Endothelial cell of umbilical vein (primary cell): ENCODE results near the gene MAML1. TPM values are rescaled to one million over a fixed set of nuclear protein-coding genes. Genes with fewer than 3 reads are reported as not detected.

Experiments
- BruUV-seq: library from RNA; stranded (reverse); fragments of 400-500 nt; replicated peaks from 2 replicates; lab custom pipeline; 2021; lab: Mats Ljungman, UMichigan
- CTCF ChIA-PET: fragments of 300-600, 350-600 bp; sonication (Branson Sonifier 250); formaldehyde crosslinking; loops from one replicate; lab custom pipeline; 2021; ENCODE audit warnings: antibody characterized with exemption, inconsistent platforms; lab: Charles Lee
- POLR2A ChIA-PET: fragments of 300-600, 350-600 bp; sonication (Branson Sonifier 250); formaldehyde crosslinking; loops from one replicate; lab custom pipeline; 2021; ENCODE audit warnings: antibody characterized with exemption, inconsistent platforms; lab: Charles Lee
- DNase-seq: peaks from one replicate; pipeline ENCODE4 v3.0.0-alpha.2; 2011; ENCODE audit warnings: low read depth, low spot score
- FAIRE-seq: peaks from 2 replicates; lab custom pipeline; 2011; peaks lifted over from hg19 to GRCh38; lab: Jason Lieb, UNC
- H2AFZ ChIP-seq: 2 replicates; pipeline ENCODE4 v1.6.0; 2012; ENCODE audit warnings: low read depth, low read length, control low read depth, inconsistent platforms
- H3K27ac ChIP-seq: 2 replicates; pipeline ENCODE4 v1.5.1; 2011; ENCODE audit warnings: low read depth, mild to moderate bottlenecking, control low read depth, low read length, moderate library complexity; ENCODE audit not compliant: insufficient read depth
- H3K27me3 ChIP-seq, 2 experiments: 2 replicates each; pipeline versions ENCODE4 v1.6.0 to v1.6.1; 2011; ENCODE audit warnings: low read length in 2 of 2, mixed read lengths in 1 of 2; ENCODE audit not compliant: control insufficient read depth in 2 of 2, insufficient read depth in 2 of 2
- H3K36me3 ChIP-seq, 2 experiments: 2 replicates in 1 of 2; 3 replicates in 1 of 2; pipeline ENCODE4 v1.5.1; 2011; ENCODE audit warnings: low read length in 2 of 2, mild to moderate bottlenecking in 1 of 2, moderate library complexity in 1 of 2; ENCODE audit not compliant: control insufficient read depth in 2 of 2, insufficient read depth in 2 of 2; ENCODE audit errors: extremely low read depth in 1 of 2
- H3K4me1 ChIP-seq: 3 replicates; pipeline ENCODE4 v1.5.1; 2011; ENCODE audit warnings: mild to moderate bottlenecking, low read length; ENCODE audit not compliant: control insufficient read depth, insufficient read depth; ENCODE audit errors: extremely low read depth
- H3K4me2 ChIP-seq: 2 replicates; pipeline ENCODE4 v1.6.1; 2011; ENCODE audit warnings: low read length, control low read depth, mixed read lengths; ENCODE audit not compliant: insufficient read depth
- H3K4me3 ChIP-seq, 3 experiments: fragments of 200-600 bp in 1 of 3; sonication (generic), shearing (Covaris generic) in 1 of 3; replicated peaks in 1 of 3; 2 replicates each; pipeline ENCODE4 v1.5.1; 2011 to 2016; ENCODE audit warnings: control low read depth in 3 of 3, low read length in 3 of 3, mild to moderate bottlenecking in 2 of 3, inconsistent platforms in 1 of 3, low read depth in 1 of 3, moderate library complexity in 1 of 3; ENCODE audit not compliant: insufficient read depth in 1 of 3
- H3K79me2 ChIP-seq: 2 replicates; pipeline ENCODE4 v1.6.0; 2012; ENCODE audit warnings: low read length, inconsistent platforms; ENCODE audit not compliant: control insufficient read depth, insufficient read depth
- H3K9ac ChIP-seq: replicated peaks from 2 replicates; pipeline ENCODE3; 2011; ENCODE audit warnings: low read length, control low read depth; ENCODE audit not compliant: insufficient read depth; ENCODE audit errors: extremely low read depth
- H3K9me1 ChIP-seq: replicated peaks from 3 replicates; pipeline ENCODE4 v1.6.0; 2011; ENCODE audit warnings: mild to moderate bottlenecking, low read length; ENCODE audit not compliant: control insufficient read depth, insufficient read depth; ENCODE audit errors: extremely low read depth
- H3K9me3 ChIP-seq: replicated peaks from 2 replicates; pipeline ENCODE4 v1.5.1; 2012; ENCODE audit warnings: low read length, inconsistent platforms; ENCODE audit not compliant: control insufficient read depth, insufficient read depth
- H4K20me1 ChIP-seq: replicated peaks from 2 replicates; pipeline ENCODE3; 2011; ENCODE audit warnings: mild to moderate bottlenecking, low read length; ENCODE audit not compliant: control insufficient read depth, insufficient read depth; ENCODE audit errors: extremely low read depth
- FOS ChIP-seq: IDR thresholded peaks from 2 replicates; pipeline ENCODE4 v1.6.1; 2011; ENCODE audit warnings: mild to moderate bottlenecking, low read length, moderate library complexity, borderline replicate concordance; ENCODE audit not compliant: insufficient read depth
- GATA2 ChIP-seq: IDR thresholded peaks from 2 replicates; pipeline ENCODE4 v1.7.0; 2011; ENCODE audit warnings: low read depth, mild to moderate bottlenecking, moderate library complexity, mixed read lengths, low read length; ENCODE audit not compliant: insufficient read length, insufficient read depth
- JUN ChIP-seq: IDR thresholded peaks from 2 replicates; pipeline ENCODE4 v1.6.1; 2011; ENCODE audit warnings: borderline replicate concordance, low read depth; ENCODE audit not compliant: insufficient read length, insufficient read depth
- MAX ChIP-seq: IDR thresholded peaks from 2 replicates; pipeline ENCODE4 v1.6.1; 2011; ENCODE audit not compliant: insufficient read depth, insufficient read length
- MYC ChIP-seq: IDR thresholded peaks from one replicate; pipeline ENCODE4 v1.6.1; 2011; ENCODE audit warnings: mild to moderate bottlenecking, low read depth, low read length
- POLR2A ChIP-seq: IDR thresholded peaks from 2 replicates; pipeline ENCODE4 v1.6.1; 2012; ENCODE audit warnings: low read depth, mild to moderate bottlenecking, control low read depth, low read length
- POLR2AphosphoS5 ChIP-seq: IDR thresholded peaks from 2 replicates; pipeline ENCODE4 v1.6.1; 2012; ENCODE audit warnings: low read depth, mild to moderate bottlenecking, control low read depth, low read length, moderate library complexity; ENCODE audit not compliant: insufficient read depth
- dilution Hi-C: fragments of 300-500 bp; cut with MboI; formaldehyde crosslinking; loops from one replicate; pipeline ENCODE4 v1.15.0; 2019; ENCODE audit warnings: low sequenced_read_pairs; ENCODE audit not compliant: extremely low pct_ligation_motif_present
- intact Hi-C: fragments of 100-400 bp; cut with micrococcal nuclease; formaldehyde crosslinking; loops from one replicate; pipeline ENCODE4 v1.10.0; 2022
- polyA plus RNA-seq, 4 experiments: library from polyadenylated mRNA; depleted of rRNA in 3 of 4; stranded (reverse) in 3 of 4; unstranded in 1 of 4; fragments of >200 nt; gene quantifications; 2 replicates each; pipeline versions ENCODE4 v1.2.1 to v1.2.3, GENCODE V29; 2011 to 2012; ENCODE audit warnings: missing spikeins in 1 of 4
- total RNA-seq: library from RNA; stranded (reverse); gene quantifications from 2 replicates; pipeline ENCODE4 v1.2.3, GENCODE V29; 2021
- TF ChIP-seq, protein P1 (sequence below), 2 donors: IDR thresholded peaks; 1 replicate in 1 of 2; 2 replicates in 1 of 2; pipeline ENCODE4 v1.5.1; 2011; ENCODE audit warnings: low read length in 2 of 2, mild to moderate bottlenecking in 2 of 2, moderate library complexity in 2 of 2, control low read depth in 1 of 2, inconsistent platforms in 1 of 2, low read depth in 1 of 2; ENCODE audit not compliant: insufficient read depth in 1 of 2; ENCODE audit errors: extremely low read depth in 1 of 2

The MAML1 gene
- total and polyA plus RNA-seq, 2 donors (not counting 3 experiments of a cell fraction or from before 2014, with no cell fraction given), result 12.4 to 29.0 TPM

DNA sequence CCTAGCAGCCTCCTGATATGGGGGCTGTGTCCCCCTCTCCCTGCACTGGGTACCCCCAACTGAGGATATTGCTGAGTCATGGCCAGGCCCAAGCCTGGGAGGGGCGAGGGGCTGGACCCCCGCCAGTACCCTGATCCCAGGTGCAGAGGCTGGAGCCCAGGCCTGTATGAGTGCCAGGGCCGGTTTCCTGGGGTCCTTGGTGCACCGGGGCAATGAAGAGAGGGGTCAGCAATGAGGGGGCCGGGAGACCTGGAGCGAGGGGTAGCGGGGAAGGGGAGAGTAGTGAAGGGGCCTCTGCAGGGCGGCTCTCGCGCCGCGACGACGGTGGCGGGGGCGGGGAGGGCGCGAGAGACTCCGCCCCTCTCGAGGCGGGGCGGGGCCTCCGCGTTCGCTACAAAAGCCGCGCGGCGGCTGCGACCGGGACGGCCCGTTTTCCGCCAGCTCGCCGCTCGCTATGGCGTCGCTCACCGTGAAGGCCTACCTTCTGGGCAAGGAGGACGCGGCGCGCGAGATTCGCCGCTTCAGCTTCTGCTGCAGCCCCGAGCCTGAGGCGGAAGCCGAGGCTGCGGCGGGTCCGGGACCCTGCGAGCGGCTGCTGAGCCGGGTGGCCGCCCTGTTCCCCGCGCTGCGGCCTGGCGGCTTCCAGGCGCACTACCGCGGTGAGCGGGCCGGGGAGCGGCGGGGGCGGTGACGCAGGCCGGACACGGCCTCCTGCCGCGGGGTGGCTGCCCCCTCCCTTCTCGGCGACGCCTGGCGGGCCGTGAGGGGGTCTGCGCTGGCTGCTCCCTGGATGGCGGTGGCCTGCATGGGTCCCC lies 88.1 kb downstream of the MAML1 start, which contains the start of gene SQSTM1:
TSS of gene SQSTM1 (plus strand) at position 423 of the 815 bp plus-strand sequence. CDS start at position 455, 32 bp downstream.
- Histone ChIP-seq H3K27me3 (no peaks in the 10 kb centered on the region), H2AFZ (no peak within 1 kb of the TSS), H3K79me2 (peaks cover 51% of the 10 kb centered on the region), H3K36me3 (peaks cover 22 to 30% of the 10 kb centered on the region in 2 experiments), H3K9me3 (no peaks in the 10 kb centered on the region), H3K9me1 (no peaks in the 10 kb centered on the region), H3K9ac (peak within 1 kb of the TSS; percentile 87), H4K20me1 (peaks cover 10% of the 10 kb centered on the region), H3K4me3 (peak within 1 kb of the TSS; percentile 49 to 90 (median 82)), H3K4me1 (peaks cover 37% of the 10 kb centered on the region), H3K4me2 (peak within 1 kb of the TSS; percentile 88), H3K27ac (peak within 1 kb of the TSS; percentile 96)
- TF ChIP-seq POLR2AphosphoS5 (peak; percentile 99), FOS (no peak), JUN (no peak), MYC (no peak), GATA2 (no peak), MAX (no peak), POLR2A (peak; percentile 99)
- TF ChIP-seq, protein P1, sequence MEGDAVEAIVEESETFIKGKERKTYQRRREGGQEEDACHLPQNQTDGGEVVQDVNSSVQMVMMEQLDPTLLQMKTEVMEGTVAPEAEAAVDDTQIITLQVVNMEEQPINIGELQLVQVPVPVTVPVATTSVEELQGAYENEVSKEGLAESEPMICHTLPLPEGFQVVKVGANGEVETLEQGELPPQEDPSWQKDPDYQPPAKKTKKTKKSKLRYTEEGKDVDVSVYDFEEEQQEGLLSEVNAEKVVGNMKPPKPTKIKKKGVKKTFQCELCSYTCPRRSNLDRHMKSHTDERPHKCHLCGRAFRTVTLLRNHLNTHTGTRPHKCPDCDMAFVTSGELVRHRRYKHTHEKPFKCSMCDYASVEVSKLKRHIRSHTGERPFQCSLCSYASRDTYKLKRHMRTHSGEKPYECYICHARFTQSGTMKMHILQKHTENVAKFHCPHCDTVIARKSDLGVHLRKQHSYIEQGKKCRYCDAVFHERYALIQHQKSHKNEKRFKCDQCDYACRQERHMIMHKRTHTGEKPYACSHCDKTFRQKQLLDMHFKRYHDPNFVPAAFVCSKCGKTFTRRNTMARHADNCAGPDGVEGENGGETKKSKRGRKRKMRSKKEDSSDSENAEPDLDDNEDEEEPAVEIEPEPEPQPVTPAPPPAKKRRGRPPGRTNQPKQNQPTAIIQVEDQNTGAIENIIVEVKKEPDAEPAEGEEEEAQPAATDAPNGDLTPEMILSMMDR (IDR thresholded peaks at IDR 0.05; ENCODE audit: extremely low read depth in 1 of 2, insufficient read depth in 1 of 2, low read depth in 1 of 2, low read length in 2 of 2), result no peak
- dilution Hi-C loops (no loop called here), intact Hi-C loops (loop anchor here (1.0 to 5.0 kb wide), 6 partner anchors 38 to 263 kb away; partner anchors contain the start of genes MAML1, MRNIP and RNF130)
- ChIA-PET CTCF (interaction anchor here (0.6 to 2.6 kb wide), 4 partner anchors 19 to 88 kb away, joined by 3 to 21 read pairs (median 6); partner anchors contain the start of gene MAML1), POLR2A (interaction anchor here (0.5 to 1.7 kb wide), 13 partner anchors 10 to 261 kb away, joined by 3 to 18 read pairs (median 6); partner anchors contain the start of genes HNRNPH1, MAML1 and MRNIP)
- FAIRE-seq (peak; percentile 83), DNase-seq (peak; percentile 80)
- no TSS peak for BruUV-seq
